ENCODE data around the gene PNPLA1.

The PNPLA1 gene

DNA sequence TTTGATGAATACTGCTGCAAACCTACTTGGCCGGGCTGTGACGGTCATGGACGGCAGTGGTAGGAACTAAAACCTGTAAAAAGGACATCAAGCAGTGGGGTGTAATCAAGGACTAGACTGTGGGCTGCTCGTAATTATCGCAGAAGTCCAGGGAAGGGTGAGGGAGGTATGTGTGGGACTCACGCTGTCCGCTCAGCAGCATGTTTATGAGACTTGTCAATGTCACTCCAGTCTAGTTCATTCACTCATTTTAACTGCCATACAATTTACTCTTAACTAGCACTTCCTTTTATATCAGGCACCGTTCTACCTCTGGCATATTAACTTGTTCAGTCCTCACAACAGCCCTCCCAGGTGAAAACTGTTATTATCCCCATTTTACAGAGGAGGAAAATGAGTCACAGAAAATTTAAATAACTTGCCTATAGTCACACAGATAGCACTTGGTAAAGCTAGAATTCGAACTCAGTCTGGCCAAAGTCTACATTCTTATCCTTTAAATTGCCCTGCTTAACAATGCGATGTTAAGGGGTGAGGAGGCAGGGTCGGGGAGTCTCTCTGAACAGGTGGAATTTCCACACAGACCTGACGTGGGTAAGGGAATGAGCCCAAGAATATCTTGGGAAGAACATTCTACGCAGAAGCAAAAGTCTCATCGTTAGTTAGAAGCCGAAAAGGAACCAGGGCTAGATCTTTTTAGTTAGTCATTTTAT lies 4.1 kb downstream of the PNPLA1 start:
- H3K4me3 ChIP-seq (ENCODE audit: low read depth in 1 of 2, low read length in 2 of 2) = no peak overlapping the region
- H3K4me1 ChIP-seq (ENCODE audit: control insufficient read depth in 1 of 2, insufficient read depth in 2 of 2, low read length in 2 of 2) = no peaks in the 10 kb centered on the region

GRCh38 chr6:36276581-36277536 lies 7.0 kb downstream of the PNPLA1 start:
- Histone ChIP-seq H3K9me3 (ENCODE audit: control insufficient read depth in 1 of 2, low read length in 2 of 2) (no peaks in the 10 kb centered on the region), H3K27ac (ENCODE audit: low read length) (no peak overlapping the region), H3K4me3 (ENCODE audit: low read depth in 1 of 2, low read length in 2 of 2) (no peak overlapping the region), H3K27me3 (ENCODE audit: low read depth, low read length) (no peaks in the 10 kb centered on the region), H3K36me3 (ENCODE audit: control insufficient read depth in 1 of 2, insufficient read depth in 2 of 2, low read length in 2 of 2) (no peaks in the 10 kb centered on the region), H3K4me1 (ENCODE audit: control insufficient read depth in 1 of 2, insufficient read depth in 2 of 2, low read length in 2 of 2) (no peaks in the 10 kb centered on the region)

More for the DNA sequence above, 4.1 kb downstream of the PNPLA1 start:
- Histone ChIP-seq H3K9me3 (ENCODE audit: control insufficient read depth in 1 of 2, low read length in 2 of 2) (no peaks in the 10 kb centered on the region), H3K36me3 (ENCODE audit: control insufficient read depth in 1 of 2, insufficient read depth in 2 of 2, low read length in 2 of 2) (no peaks in the 10 kb centered on the region), H3K27ac (ENCODE audit: low read length) (no peak overlapping the region), H3K27me3 (ENCODE audit: low read depth, low read length) (no peaks in the 10 kb centered on the region)

- Histone ChIP-seq H3K36me3 (ENCODE audit: control insufficient read depth in 1 of 2, insufficient read depth in 2 of 2, low read length in 2 of 2) (no peaks in the 10 kb centered on the region), H3K27me3 (ENCODE audit: low read depth, low read length) (no peaks in the 10 kb centered on the region), H3K4me1 (ENCODE audit: control insufficient read depth in 1 of 2, insufficient read depth in 2 of 2, low read length in 2 of 2) (no peaks in the 10 kb centered on the region), H3K9me3 (ENCODE audit: control insufficient read depth in 1 of 2, low read length in 2 of 2) (no peaks in the 10 kb centered on the region), H3K4me3 (ENCODE audit: low read depth in 1 of 2, low read length in 2 of 2) (no peak overlapping the region), H3K27ac (ENCODE audit: low read length) (no peak overlapping the region)
Measured at GRCh38 chr6:36277946-36278470, 8.1 kb downstream of the PNPLA1 start.

DNA sequence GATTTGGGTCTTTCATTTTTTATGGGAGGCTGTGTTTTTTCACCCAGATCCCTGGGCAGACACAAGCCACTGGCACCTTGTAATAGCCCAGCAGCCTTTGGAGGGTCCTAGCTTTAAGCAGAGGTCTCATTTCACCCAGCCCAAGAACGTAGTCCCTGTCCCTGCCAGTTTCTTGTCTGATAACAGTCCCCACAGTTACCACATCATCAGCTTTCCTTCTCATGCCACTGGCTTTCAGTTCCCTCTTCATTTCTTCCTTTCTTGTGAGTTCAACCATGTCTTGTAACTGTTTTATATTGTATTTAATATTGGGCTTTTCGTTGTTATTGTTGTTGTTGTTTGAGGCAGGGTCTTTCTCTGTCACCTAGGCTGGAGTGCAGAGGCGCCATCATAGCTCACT lies 10.6 kb downstream of the PNPLA1 start:
- Histone ChIP-seq H3K4me1 (ENCODE audit: control insufficient read depth in 1 of 2, insufficient read depth in 2 of 2, low read length in 2 of 2) (no peaks in the 10 kb centered on the region), H3K36me3 (ENCODE audit: control insufficient read depth in 1 of 2, insufficient read depth in 2 of 2, low read length in 2 of 2) (no peaks in the 10 kb centered on the region), H3K4me3 (ENCODE audit: low read depth in 1 of 2, low read length in 2 of 2) (no peak overlapping the region), H3K9me3 (ENCODE audit: control insufficient read depth in 1 of 2, low read length in 2 of 2) (no peaks in the 10 kb centered on the region), H3K27me3 (ENCODE audit: low read depth, low read length) (no peaks in the 10 kb centered on the region), H3K27ac (ENCODE audit: low read length) (no peak overlapping the region)

GRCh38 chr6:36280983-36281382 lies 11.1 kb downstream of the PNPLA1 start:
- Histone ChIP-seq H3K27ac (ENCODE audit: low read length) (no peak overlapping the region), H3K36me3 (ENCODE audit: control insufficient read depth in 1 of 2, insufficient read depth in 2 of 2, low read length in 2 of 2) (no peaks in the 10 kb centered on the region), H3K4me1 (ENCODE audit: control insufficient read depth in 1 of 2, insufficient read depth in 2 of 2, low read length in 2 of 2) (no peaks in the 10 kb centered on the region), H3K4me3 (ENCODE audit: low read depth in 1 of 2, low read length in 2 of 2) (no peak overlapping the region), H3K9me3 (ENCODE audit: control insufficient read depth in 1 of 2, low read length in 2 of 2) (no peaks in the 10 kb centered on the region), H3K27me3 (ENCODE audit: low read depth, low read length) (peaks cover 5% of the 10 kb centered on the region)

- Histone ChIP-seq H3K27ac (ENCODE audit: low read length) (no peak overlapping the region), H3K4me1 (ENCODE audit: control insufficient read depth in 1 of 2, insufficient read depth in 2 of 2, low read length in 2 of 2) (no peaks in the 10 kb centered on the region), H3K27me3 (ENCODE audit: low read depth, low read length) (peaks cover 5% of the 10 kb centered on the region), H3K36me3 (ENCODE audit: control insufficient read depth in 1 of 2, insufficient read depth in 2 of 2, low read length in 2 of 2) (no peaks in the 10 kb centered on the region), H3K9me3 (ENCODE audit: control insufficient read depth in 1 of 2, low read length in 2 of 2) (no peaks in the 10 kb centered on the region), H3K4me3 (ENCODE audit: low read depth in 1 of 2, low read length in 2 of 2) (no peak overlapping the region)
Measured at GRCh38 chr6:36283608-36284007, 13.7 kb downstream of the PNPLA1 start.

GRCh38 chr6:36284359-36284758 lies 14.5 kb downstream of the PNPLA1 start:
- H3K27me3 ChIP-seq (ENCODE audit: low read depth, low read length) = peaks cover 5% of the 10 kb centered on the region
- no peak overlapping the region for H3K27ac ChIP-seq (ENCODE audit: low read length)
- H3K36me3 ChIP-seq (ENCODE audit: control insufficient read depth in 1 of 2, insufficient read depth in 2 of 2, low read length in 2 of 2) = no peaks in the 10 kb centered on the region
- H3K9me3 ChIP-seq (ENCODE audit: control insufficient read depth in 1 of 2, low read length in 2 of 2) = no peaks in the 10 kb centered on the region
- no peaks in the 10 kb centered on the region for H3K4me1 ChIP-seq (ENCODE audit: control insufficient read depth in 1 of 2, insufficient read depth in 2 of 2, low read length in 2 of 2)
- H3K4me3 ChIP-seq (ENCODE audit: low read depth in 1 of 2, low read length in 2 of 2) = no peak overlapping the region

DNA sequence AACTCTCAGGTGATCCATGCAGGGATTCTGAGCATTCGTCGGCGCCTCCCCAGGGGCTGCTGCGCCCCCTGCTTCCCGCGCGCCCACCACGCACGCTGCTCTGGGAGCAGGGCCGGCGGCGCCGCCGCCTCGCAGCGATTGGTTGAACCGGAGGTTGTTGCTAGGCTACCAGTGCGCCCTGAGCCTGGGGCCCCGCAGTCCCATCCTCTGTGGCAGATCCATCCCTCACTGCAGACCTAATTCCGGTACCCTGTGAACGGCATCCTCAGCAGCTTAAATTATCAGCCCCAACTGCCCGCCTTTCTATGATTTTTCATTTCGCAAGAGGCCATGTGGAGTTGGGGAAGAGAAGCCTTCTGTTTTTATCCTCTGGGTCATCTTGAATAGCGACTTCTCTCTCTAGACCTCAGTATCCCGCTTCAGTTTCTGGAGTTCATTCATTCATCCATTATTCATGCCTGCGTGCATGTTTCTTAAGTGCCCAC lies 15.4 kb downstream of the PNPLA1 start:
- Histone ChIP-seq H3K27ac (ENCODE audit: low read length) (no peak overlapping the region), H3K27me3 (ENCODE audit: low read depth, low read length) (peaks cover 5% of the 10 kb centered on the region), H3K4me3 (ENCODE audit: low read depth in 1 of 2, low read length in 2 of 2) (no peak overlapping the region), H3K36me3 (ENCODE audit: control insufficient read depth in 1 of 2, insufficient read depth in 2 of 2, low read length in 2 of 2) (no peaks in the 10 kb centered on the region), H3K9me3 (ENCODE audit: control insufficient read depth in 1 of 2, low read length in 2 of 2) (no peaks in the 10 kb centered on the region), H3K4me1 (ENCODE audit: control insufficient read depth in 1 of 2, insufficient read depth in 2 of 2, low read length in 2 of 2) (no peaks in the 10 kb centered on the region)

DNA sequence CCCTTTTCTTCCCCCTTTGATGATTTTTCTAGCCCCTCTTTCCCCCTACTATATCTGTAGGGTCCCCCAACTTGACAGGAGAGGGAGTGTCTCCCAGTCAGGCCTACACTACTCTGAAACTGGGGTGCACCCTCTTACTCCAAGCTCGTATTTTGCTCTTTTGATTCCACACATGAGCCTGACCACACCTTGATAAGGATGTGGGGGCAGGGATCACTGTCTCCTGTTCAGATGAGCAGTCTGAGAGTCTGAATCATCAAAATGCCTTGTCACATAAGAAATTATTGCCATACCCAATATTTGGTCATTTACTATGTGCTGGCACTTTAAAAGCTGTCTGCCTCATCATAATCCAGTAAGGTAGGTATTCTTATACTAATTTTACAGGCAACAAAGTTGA lies 15.9 kb downstream of the PNPLA1 start:
- Histone ChIP-seq H3K4me3 (ENCODE audit: low read depth in 1 of 2, low read length in 2 of 2) (no peak overlapping the region), H3K27ac (ENCODE audit: low read length) (no peak overlapping the region), H3K9me3 (ENCODE audit: control insufficient read depth in 1 of 2, low read length in 2 of 2) (no peaks in the 10 kb centered on the region), H3K4me1 (ENCODE audit: control insufficient read depth in 1 of 2, insufficient read depth in 2 of 2, low read length in 2 of 2) (peaks cover 0 to 2% of the 10 kb centered on the region in 2 donors), H3K36me3 (ENCODE audit: control insufficient read depth in 1 of 2, insufficient read depth in 2 of 2, low read length in 2 of 2) (no peaks in the 10 kb centered on the region), H3K27me3 (ENCODE audit: low read depth, low read length) (peaks cover 5% of the 10 kb centered on the region)

DNA sequence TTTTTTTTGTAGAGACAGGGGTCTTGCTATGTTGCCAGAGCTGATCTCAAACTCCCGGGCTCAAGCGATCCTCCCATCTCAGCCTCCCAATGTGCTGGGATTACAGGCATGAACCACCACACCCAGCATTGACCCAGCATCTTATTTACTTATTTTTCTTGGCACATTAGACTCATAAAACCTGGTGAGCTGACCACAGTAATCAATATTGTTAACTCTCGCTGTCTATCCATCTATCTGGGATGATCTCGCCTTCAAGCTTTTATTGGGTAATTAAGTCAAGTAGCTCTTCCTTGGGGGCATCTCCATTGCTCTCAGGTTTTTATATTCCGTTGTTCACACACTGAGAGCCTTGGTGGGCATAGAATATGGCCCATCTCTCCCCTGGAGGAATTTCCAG lies 17.0 kb downstream of the PNPLA1 start:
- no peak overlapping the region for H3K27ac ChIP-seq (ENCODE audit: low read length)
- no peaks in the 10 kb centered on the region for H3K9me3 ChIP-seq (ENCODE audit: control insufficient read depth in 1 of 2, low read length in 2 of 2)
- peaks cover 5% of the 10 kb centered on the region for H3K27me3 ChIP-seq (ENCODE audit: low read depth, low read length)
- H3K4me3 ChIP-seq (ENCODE audit: low read depth in 1 of 2, low read length in 2 of 2) = no peak overlapping the region
- peaks cover 0 to 6% of the 10 kb centered on the region in 2 donors for H3K4me1 ChIP-seq (ENCODE audit: control insufficient read depth in 1 of 2, insufficient read depth in 2 of 2, low read length in 2 of 2)
- H3K36me3 ChIP-seq (ENCODE audit: control insufficient read depth in 1 of 2, insufficient read depth in 2 of 2, low read length in 2 of 2) = no peaks in the 10 kb centered on the region

- peaks cover 0 to 6% of the 10 kb centered on the region in 2 donors for H3K4me1 ChIP-seq (ENCODE audit: control insufficient read depth in 1 of 2, insufficient read depth in 2 of 2, low read length in 2 of 2)
- H3K27me3 ChIP-seq (ENCODE audit: low read depth, low read length) = peaks cover 5% of the 10 kb centered on the region
- no peak overlapping the region for H3K4me3 ChIP-seq (ENCODE audit: low read depth in 1 of 2, low read length in 2 of 2)
- no peak overlapping the region for H3K27ac ChIP-seq (ENCODE audit: low read length)
- no peaks in the 10 kb centered on the region for H3K36me3 ChIP-seq (ENCODE audit: control insufficient read depth in 1 of 2, insufficient read depth in 2 of 2, low read length in 2 of 2)
- no peaks in the 10 kb centered on the region for H3K9me3 ChIP-seq (ENCODE audit: control insufficient read depth in 1 of 2, low read length in 2 of 2)
Measured at GRCh38 chr6:36289281-36289878, 19.5 kb downstream of the PNPLA1 start.

All from muscle layer of duodenum (tissue), 2 donors.